Ishikawa (cell line): Measurements from ENCODE around the gene TMPRSS4.

Source experiments
- CEBPB ChIP-seq: IDR thresholded peaks from 2 replicates; pipeline ENCODE4 v1.6.1; 2012
- CREB1 ChIP-seq: IDR thresholded peaks from 2 replicates; pipeline ENCODE4 v1.6.1; 2012; ENCODE audit warnings: low read depth
- EGR1 ChIP-seq: IDR thresholded peaks from 2 replicates; pipeline ENCODE4 v1.6.1; 2012
- EP300 ChIP-seq: IDR thresholded peaks from 2 replicates; pipeline ENCODE4 v1.6.1; 2012; ENCODE audit warnings: borderline replicate concordance
- FOXM1 ChIP-seq: IDR thresholded peaks from 2 replicates; pipeline ENCODE4 v1.6.1; 2012; ENCODE audit warnings: low read depth, borderline replicate concordance
- MAX ChIP-seq: IDR thresholded peaks from 2 replicates; pipeline ENCODE4 v1.6.1; 2012
- RAD21 ChIP-seq: IDR thresholded peaks from 2 replicates; pipeline ENCODE4 v1.6.1; 2012; ENCODE audit warnings: low read depth
- REST ChIP-seq: IDR thresholded peaks from 2 replicates; pipeline ENCODE4 v1.6.1; 2012; ENCODE audit warnings: low read depth, mild to moderate bottlenecking
- TAF1 ChIP-seq: IDR thresholded peaks from 2 replicates; pipeline ENCODE4 v1.6.1; 2012; ENCODE audit warnings: low read depth, mild to moderate bottlenecking
- TCF12 ChIP-seq: IDR thresholded peaks from 2 replicates; pipeline ENCODE4 v1.6.1; 2012; ENCODE audit warnings: low read depth
- USF1 ChIP-seq: IDR thresholded peaks from 2 replicates; pipeline ENCODE4 v1.6.1; 2012
- YY1 ChIP-seq: IDR thresholded peaks from 2 replicates; pipeline ENCODE4 v1.6.1; 2012; ENCODE audit warnings: low read depth
- ZBTB7A ChIP-seq: IDR thresholded peaks from 2 replicates; pipeline ENCODE4 v1.6.1; 2012; ENCODE audit warnings: low read depth

GRCh38 chr11:118061586-118062125 lies 15.2 kb upstream of the TMPRSS4 start:
- TF ChIP-seq RAD21 (no peak), TCF12 (no peak), ZBTB7A (no peak), FOXM1 (no peak), USF1 (no peak), MAX (no peak), EP300 (no peak), CEBPB (no peak), TAF1 (no peak), CREB1 (no peak), REST (no peak), YY1 (no peak), EGR1 (no peak)
